ENCODE results near the gene RAB36. TPM values are rescaled to one million over a fixed set of nuclear protein-coding genes. Genes with fewer than 3 reads are reported as not detected.

Gene RAB36
- total RNA-seq, 2 experiments from 2014 or later: 0.41 to 3.0 TPM

- ChIA-PET POLR2A (no interaction called here), CTCF (ENCODE audit: unreplicated experiment) (interaction anchor here (0.9 kb wide), 1 partner anchor 161 kb away, joined by 4 read pairs; no protein-coding TSS in a partner anchor)
- Histone ChIP-seq H4K20me1 (ENCODE audit: insufficient read depth, low read length) (no peaks in the 10 kb centered on the region), H3K4me2 (ENCODE audit: low read length) (no peak overlapping the region), H3K9me2 (ENCODE audit: insufficient read depth, low read length) (no peaks in the 10 kb centered on the region), H3K4me1 (ENCODE audit: insufficient read depth, low read length, poor library complexity, severe bottlenecking) (peaks cover 11% of the 10 kb centered on the region), H3K27ac (ENCODE audit: low read depth, low read length, poor library complexity, severe bottlenecking) (no peak overlapping the region), H3K9me3 (ENCODE audit: low read length) (no peaks in the 10 kb centered on the region), H3K4me3 (ENCODE audit: low read depth, low read length, poor library complexity, severe bottlenecking) (no peak overlapping the region), H3K36me3 (ENCODE audit: insufficient read depth, low read length) (peaks cover 19% of the 10 kb centered on the region; the same call in 1 of the 2 replicates), H3K79me2 (ENCODE audit: insufficient read depth, low read depth, low read length) (no peaks in the 10 kb centered on the region), H2AFZ (ENCODE audit: low read length) (no peak overlapping the region)
- intact Hi-C loops (cut with micrococcal nuclease; ENCODE audit: unreplicated experiment): loop anchor here (10.0 kb wide), 1 partner anchor 316 kb away; no protein-coding TSS in a partner anchor
- DNase-seq (ENCODE audit: low spot score): no peak
- BruUV-seq (replicated peaks): no TSS peak
- no peak for TF ChIP-seq CTCF (conservative IDR thresholded peaks at IDR 0.05; ENCODE audit: low read length)
- no peak for TF ChIP-seq EZH2phosphoT487 (IDR thresholded peaks at IDR 0.05; ENCODE audit: borderline replicate concordance, low read depth, low read length)
These were observed 24.8 kb upstream of the RAB36 start for GRCh38 chr22:23120415-23120899.

- Histone ChIP-seq H3K4me1 (ENCODE audit: insufficient read depth, low read length, poor library complexity, severe bottlenecking) (peaks cover 9% of the 10 kb centered on the region), H3K4me3 (ENCODE audit: low read depth, low read length, poor library complexity, severe bottlenecking) (no peak overlapping the region), H3K4me2 (ENCODE audit: low read length) (no peak overlapping the region), H3K9me2 (ENCODE audit: insufficient read depth, low read length) (no peaks in the 10 kb centered on the region), H2AFZ (ENCODE audit: low read length) (no peak overlapping the region), H3K79me2 (ENCODE audit: insufficient read depth, low read depth, low read length) (no peaks in the 10 kb centered on the region), H3K9me3 (ENCODE audit: low read length) (no peaks in the 10 kb centered on the region), H3K36me3 (ENCODE audit: insufficient read depth, low read length) (peaks cover 19% of the 10 kb centered on the region; the same call in 1 of the 2 replicates), H3K27ac (ENCODE audit: low read depth, low read length, poor library complexity, severe bottlenecking) (no peak overlapping the region), H4K20me1 (ENCODE audit: insufficient read depth, low read length) (no peaks in the 10 kb centered on the region)
- POLR2A ChIA-PET: interaction anchor here (1.5 kb wide), 1 partner anchor 8 kb away, joined by 4 read pairs; no protein-coding TSS in a partner anchor
- DNase-seq (ENCODE audit: low spot score): no peak
- BruUV-seq (replicated peaks): no TSS peak
- intact Hi-C loops (cut with micrococcal nuclease; ENCODE audit: unreplicated experiment): loop anchor here (10.0 kb wide), 1 partner anchor 316 kb away; no protein-coding TSS in a partner anchor
- CTCF ChIA-PET (ENCODE audit: unreplicated experiment): interaction anchor here (0.9 kb wide), 1 partner anchor 161 kb away, joined by 4 read pairs; no protein-coding TSS in a partner anchor
- no peak for TF ChIP-seq CTCF (conservative IDR thresholded peaks at IDR 0.05; ENCODE audit: low read length)
- no peak for TF ChIP-seq EZH2phosphoT487 (IDR thresholded peaks at IDR 0.05; ENCODE audit: borderline replicate concordance, low read depth, low read length)
These were observed 24.3 kb upstream of the RAB36 start for GRCh38 chr22:23121000-23121421.

- Histone ChIP-seq H4K20me1 (ENCODE audit: insufficient read depth, low read length) (no peaks in the 10 kb centered on the region), H3K79me2 (ENCODE audit: insufficient read depth, low read depth, low read length) (no peaks in the 10 kb centered on the region), H3K4me2 (ENCODE audit: low read length) (no peak overlapping the region), H3K27ac (ENCODE audit: low read depth, low read length, poor library complexity, severe bottlenecking) (no peak overlapping the region), H3K9me3 (ENCODE audit: low read length) (no peaks in the 10 kb centered on the region), H3K4me3 (ENCODE audit: low read depth, low read length, poor library complexity, severe bottlenecking) (no peak overlapping the region), H3K36me3 (ENCODE audit: insufficient read depth, low read length) (peaks cover 19% of the 10 kb centered on the region; the same call in 1 of the 2 replicates), H3K9me2 (ENCODE audit: insufficient read depth, low read length) (no peaks in the 10 kb centered on the region), H2AFZ (ENCODE audit: low read length) (no peak overlapping the region), H3K4me1 (ENCODE audit: insufficient read depth, low read length, poor library complexity, severe bottlenecking) (peaks cover 5% of the 10 kb centered on the region)
- POLR2A ChIA-PET: interaction anchor here (1.5 kb wide), 1 partner anchor 8 kb away, joined by 4 read pairs; no protein-coding TSS in a partner anchor
- no peak for DNase-seq (ENCODE audit: low spot score)
- CTCF ChIA-PET (ENCODE audit: unreplicated experiment): no interaction called here
- no peak for TF ChIP-seq EZH2phosphoT487 (IDR thresholded peaks at IDR 0.05; ENCODE audit: borderline replicate concordance, low read depth, low read length)
- no peak for TF ChIP-seq CTCF (conservative IDR thresholded peaks at IDR 0.05; ENCODE audit: low read length)
- no TSS peak for BruUV-seq (replicated peaks)
- intact Hi-C loops (cut with micrococcal nuclease; ENCODE audit: unreplicated experiment): loop anchor here (10.0 kb wide), 1 partner anchor 317 kb away; no protein-coding TSS in a partner anchor
These were observed 23.9 kb upstream of the RAB36 start for GRCh38 chr22:23121424-23121823.
